T-helper 22 cell (primary cell): ENCODE results near the gene STRN.
"Not testable (repeated sequence)": the region's sequence is repeated elsewhere in the genome, so short reads cannot be mapped to it uniquely, and the experiment has no call there.

Experiments
- DNase-seq: peaks from one replicate; pipeline ENCODE4 v3.0.0-alpha.2; 2020; ENCODE audit warnings: low read depth

Gene STRN

GRCh38 chr2:36839976-36840617, 126.2 kb downstream of the STRN start:
- DNase-seq = no peak

GRCh38 chr2:36834731-36835524, 131.4 kb downstream of the STRN start:
- no peak for DNase-seq

GRCh38 chr2:36834203-36834602, 132.1 kb downstream of the STRN start:
- no peak for DNase-seq

- no peak for DNase-seq
Observed at GRCh38 chr2:36831185-36831584, 135.2 kb downstream of the STRN start.

GRCh38 chr2:36824683-36825082, 141.7 kb downstream of the STRN start:
- DNase-seq = not testable (repeated sequence)

- no peak for DNase-seq
Observed at GRCh38 chr2:36824273-36824672, 142.1 kb downstream of the STRN start.

GRCh38 chr2:36823862-36824261, 142.5 kb downstream of the STRN start:
- DNase-seq = no peak

- DNase-seq = no peak
Observed at GRCh38 chr2:36820942-36821605, 145.3 kb downstream of the STRN start.

GRCh38 chr2:36819095-36819711, 147.1 kb downstream of the STRN start:
- DNase-seq = no peak

GRCh38 chr2:36818542-36818941, 147.8 kb downstream of the STRN start:
- no peak for DNase-seq

- DNase-seq = no peak
Observed at GRCh38 chr2:36812196-36812595, 154.1 kb downstream of the STRN start.

GRCh38 chr2:36811071-36811470, 155.3 kb downstream of the STRN start:
- no peak for DNase-seq

- no peak for DNase-seq
Observed at GRCh38 chr2:36809069-36809445, 157.3 kb downstream of the STRN start.

GRCh38 chr2:36808386-36809068, 157.8 kb downstream of the STRN start:
- DNase-seq = no peak

- DNase-seq = no peak
Observed at GRCh38 chr2:36807223-36807886, 159.0 kb downstream of the STRN start.

GRCh38 chr2:36805635-36806224, 160.6 kb downstream of the STRN start:
- DNase-seq = no peak

- no peak for DNase-seq
Observed at GRCh38 chr2:36802952-36803351, 163.4 kb downstream of the STRN start.

GRCh38 chr2:36801088-36801487, 165.2 kb downstream of the STRN start:
- DNase-seq = no peak

GRCh38 chr2:36800381-36800780, 166.0 kb downstream of the STRN start:
- no peak for DNase-seq

- DNase-seq = no peak
Observed at GRCh38 chr2:36798724-36799123, 167.6 kb downstream of the STRN start.
